CD4-positive, alpha-beta memory T cell (primary cell): ENCODE results near the gene ITGAE. TPM values are rescaled to one million over a fixed set of nuclear protein-coding genes. Genes with fewer than 3 reads are reported as not detected.
A peak's percentile ranks its signal among the peaks of the same experiment; 100 is the strongest.
"Not testable (repeated sequence)": the region's sequence is repeated elsewhere in the genome, so short reads cannot be mapped to it uniquely, and the experiment has no call there.

Experiments used
- CTCF ChIA-PET: fragments of 350-600 bp; sonication (Branson Sonifier 250); formaldehyde crosslinking; loops from one replicate; lab custom pipeline; 2021; ENCODE audit warnings: inconsistent platforms; ENCODE audit not compliant: partially characterized antibody; lab: Charles Lee
- POLR2A ChIA-PET: fragments of 350-600 bp; sonication (Branson Sonifier 250); formaldehyde crosslinking; loops from one replicate; lab custom pipeline; 2021; ENCODE audit not compliant: partially characterized antibody; lab: Charles Lee
- DNase-seq, 5 donors: peaks; one replicate each; pipeline versions ENCODE4 v3.0.0 to v3.0.0-alpha.2; 2020 to 2022; ENCODE audit warnings: mixed read lengths in 1 of 5
- H3K27ac ChIP-seq: one replicate; pipeline ENCODE4 v1.7.0; 2013; ENCODE audit warnings: low read depth, low read length
- H3K27me3 ChIP-seq: 2 replicates; pipeline ENCODE4 v1.7.0; 2013; ENCODE audit warnings: mild to moderate bottlenecking, low read length, moderate library complexity; ENCODE audit not compliant: insufficient read depth
- H3K36me3 ChIP-seq: 2 replicates; pipeline ENCODE4 v1.7.0; 2013; ENCODE audit warnings: mild to moderate bottlenecking, low read length, moderate library complexity; ENCODE audit not compliant: insufficient read depth
- H3K4me1 ChIP-seq: 2 replicates; pipeline ENCODE4 v1.7.0; 2013; ENCODE audit warnings: mild to moderate bottlenecking, low read length, moderate library complexity; ENCODE audit not compliant: insufficient read depth
- H3K4me3 ChIP-seq, 2 donors: one replicate each; pipeline ENCODE4 v1.7.0; 2013; ENCODE audit warnings: low read length in 2 of 2, mild to moderate bottlenecking in 1 of 2
- H3K9me3 ChIP-seq, 2 donors: one replicate each; pipeline ENCODE4 v1.7.0; 2013; ENCODE audit warnings: low read length in 2 of 2, control low read depth in 1 of 2; ENCODE audit not compliant: control insufficient read depth in 1 of 2
- H3K27ac Mint-ChIP-seq, 7 donors: one replicate each; pipeline ENCODE4 v1.8.0; 2020 to 2021; ENCODE audit warnings: mixed read lengths in 7 of 7, mild to moderate bottlenecking in 6 of 7, inconsistent platforms in 3 of 7, moderate library complexity in 3 of 7
- H3K27me3 Mint-ChIP-seq, 2 donors: one replicate each; pipeline ENCODE4 v1.8.0; 2020 to 2021; ENCODE audit warnings: mixed read lengths in 2 of 2
- H3K36me3 Mint-ChIP-seq, 2 donors: one replicate each; pipeline ENCODE4 v1.8.0; 2020 to 2021; ENCODE audit warnings: mixed read lengths in 2 of 2, inconsistent platforms in 1 of 2, mild to moderate bottlenecking in 1 of 2
- H3K4me1 Mint-ChIP-seq, 4 donors: one replicate each; pipeline ENCODE4 v1.8.0; 2020 to 2021; ENCODE audit warnings: mixed read lengths in 4 of 4, mild to moderate bottlenecking in 1 of 4
- H3K4me3 Mint-ChIP-seq, 8 donors: one replicate each; pipeline ENCODE4 v1.8.0; 2020 to 2021; ENCODE audit warnings: mixed read lengths in 8 of 8, mild to moderate bottlenecking in 7 of 8, moderate library complexity in 6 of 8, inconsistent platforms in 3 of 8
- H3K9me3 Mint-ChIP-seq, 8 donors: one replicate each; pipeline ENCODE4 v1.8.0; 2020 to 2021; ENCODE audit warnings: mixed read lengths in 8 of 8, mild to moderate bottlenecking in 5 of 8, inconsistent platforms in 3 of 8, moderate library complexity in 1 of 8
- intact Hi-C: fragments of 100-400 bp; cut with micrococcal nuclease; formaldehyde crosslinking; loops from one replicate; pipeline ENCODE4 v1.15.1; 2023
- polyA plus RNA-seq, 2 donors: library from polyadenylated mRNA; unstranded; fragments of 300-500 nt; fragmentation: Illumina TruSeq; gene quantifications; one replicate each; pipeline ENCODE4 v1.2.3, GENCODE V29; 2021
- total RNA-seq, 2 experiments: library from RNA; stranded (reverse); gene quantifications; one replicate each; pipeline ENCODE4 v1.2.3, GENCODE V29; 2021

The ITGAE gene
- total and polyA plus RNA-seq, 4 experiments from 2014 or later, result 17.2 to 43.6 (median 27.7) TPM

DNA sequence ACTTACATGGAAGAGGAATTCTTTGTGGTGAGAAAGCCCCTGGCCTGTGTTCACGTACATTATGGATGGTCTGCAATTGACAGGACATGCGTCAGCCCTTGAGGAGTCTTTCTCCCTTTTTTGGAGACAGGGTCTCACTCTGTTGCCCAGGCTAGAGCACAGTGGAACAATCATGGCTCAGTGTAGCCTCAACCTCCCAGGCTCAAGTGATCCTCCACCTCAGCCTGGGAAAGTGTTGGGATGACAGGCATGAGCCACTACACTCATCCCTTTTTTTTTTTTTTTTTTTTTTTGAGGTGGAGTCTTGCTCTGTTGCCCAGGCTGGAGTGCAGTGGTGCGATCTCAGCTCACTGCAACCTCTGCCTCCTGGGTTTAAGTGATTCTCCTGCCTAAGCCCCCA, 72.9 kb downstream of the ITGAE start:
- intact Hi-C loops, result loop anchor here (10.0 kb wide), 1 partner anchor 417 kb away; the partner anchor contains the start of genes CYB5D2 and ZZEF1
- H3K9me3 Mint-ChIP-seq, POLR2A ChIA-PET: not testable (repeated sequence)

DNA sequence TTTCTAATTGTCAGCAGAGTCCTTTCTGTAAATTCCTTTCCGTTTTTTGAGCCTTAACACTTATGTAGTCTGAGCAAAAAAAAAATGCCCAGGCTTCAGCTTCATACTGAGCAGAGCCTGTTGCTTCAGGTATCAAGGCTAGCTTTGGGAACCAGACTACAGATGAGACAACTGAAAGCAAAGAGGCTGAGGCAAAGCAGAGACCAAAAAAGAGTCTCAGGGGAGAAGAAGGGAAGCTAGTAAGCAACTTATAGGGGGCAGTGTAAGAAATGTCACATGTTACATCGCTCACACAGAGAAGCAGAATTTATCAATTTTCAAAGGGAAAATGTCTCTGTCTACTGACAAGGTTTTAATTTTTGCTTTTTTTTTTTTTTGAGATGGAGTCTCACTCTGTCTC, 73.9 kb downstream of the ITGAE start:
- Histone ChIP-seq H3K4me1 (peaks cover 19% of the 10 kb centered on the region), H3K36me3 (no peaks in the 10 kb centered on the region), H3K9me3 (no peaks in the 10 kb centered on the region), H3K27me3 (no peaks in the 10 kb centered on the region), H3K4me3 (no peak overlapping the region), H3K27ac (no peak overlapping the region)
- no peak overlapping the region for H3K27ac Mint-ChIP-seq
- no peak for DNase-seq
- peaks cover 0 to 7% of the 10 kb centered on the region in 2 donors for H3K36me3 Mint-ChIP-seq
- H3K4me3 Mint-ChIP-seq, result no peak overlapping the region
- peaks cover 10 to 26% (median 17%) of the 10 kb centered on the region in 4 donors for H3K4me1 Mint-ChIP-seq
- CTCF ChIA-PET, result interaction anchor here (0.7 to 4.7 kb wide), 2 partner anchors 11 to 100 kb away, joined by 3 to 27 read pairs; no protein-coding TSS in a partner anchor
- H3K9me3 Mint-ChIP-seq, result peaks cover 0 to 2% (median 0%) of the 10 kb centered on the region in 8 donors
- H3K27me3 Mint-ChIP-seq, result no peaks in the 10 kb centered on the region
- POLR2A ChIA-PET, result no interaction called here
- intact Hi-C loops, result loop anchor here (10.0 kb wide), 1 partner anchor 418 kb away; the partner anchor contains the start of genes CYB5D2 and ZZEF1

More for the DNA sequence above, 72.9 kb downstream of the ITGAE start:
- not testable (repeated sequence) for H3K4me1 ChIP-seq, H3K4me3 Mint-ChIP-seq, H3K27ac ChIP-seq, H3K4me3 ChIP-seq, H3K27me3 ChIP-seq, H3K36me3 Mint-ChIP-seq, DNase-seq, H3K36me3 ChIP-seq, H3K9me3 ChIP-seq, H3K27ac Mint-ChIP-seq, H3K27me3 Mint-ChIP-seq
- H3K4me1 Mint-ChIP-seq, result peaks cover 3 to 17% (median 9%) of the 10 kb centered on the region in 4 donors
- CTCF ChIA-PET, result interaction anchor here (0.7 to 4.7 kb wide), 4 partner anchors 10 to 116 kb away, joined by 3 to 27 read pairs (median 3); no protein-coding TSS in a partner anchor

DNA sequence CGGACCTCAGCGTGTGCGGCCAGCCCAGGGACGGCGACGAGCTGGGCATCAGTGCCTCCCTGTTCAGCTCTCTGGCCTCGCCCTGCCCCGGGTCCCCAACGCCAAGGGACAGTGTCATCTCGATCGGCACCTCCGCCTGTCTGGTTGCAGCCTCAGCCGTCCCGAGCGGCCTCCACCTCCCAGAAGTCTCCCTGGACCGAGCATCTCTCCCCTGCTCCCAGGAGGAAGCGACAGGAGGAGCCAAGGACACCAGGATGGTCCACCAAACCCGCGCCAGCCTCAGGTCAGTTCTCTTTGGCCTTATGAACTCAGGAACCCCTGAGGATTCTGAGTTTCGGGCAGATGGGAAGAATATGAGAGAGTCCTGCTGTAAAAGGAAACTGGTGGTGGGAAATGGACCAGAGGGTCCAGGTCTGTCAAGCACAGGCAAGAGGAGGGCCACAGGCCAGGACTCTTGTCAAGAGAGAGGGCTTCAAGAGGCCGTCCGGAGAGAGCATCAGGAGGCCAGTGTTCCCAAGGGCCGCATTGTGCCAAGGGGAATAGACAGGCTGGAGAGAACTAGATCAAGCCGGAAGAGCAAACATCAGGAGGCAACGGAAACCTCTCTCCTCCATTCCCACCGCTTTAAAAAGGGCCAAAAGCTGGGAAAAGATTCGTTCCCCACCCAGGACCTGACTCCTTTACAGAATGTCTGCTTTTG, 76.5 kb downstream of the ITGAE start:
- Mint-ChIP-seq H3K4me3 (peak overlapping the region; percentile 73 to 91 (median 81)), H3K4me1 (peaks cover 15 to 44% (median 28%) of the 10 kb centered on the region in 4 donors), H3K9me3 (peaks cover 0 to 2% (median 0%) of the 10 kb centered on the region in 8 donors), H3K36me3 (peaks cover 0 to 9% of the 10 kb centered on the region in 2 donors), H3K27me3 (no peaks in the 10 kb centered on the region), H3K27ac (peak overlapping the region in 5 of 7 donors; percentile 30 to 85 (median 69))
- ChIA-PET CTCF (interaction anchor here (1.7 to 2.9 kb wide), 4 partner anchors 12 to 103 kb away, joined by 4 to 24 read pairs (median 14); no protein-coding TSS in a partner anchor), POLR2A (interaction anchor here (1.0 to 3.1 kb wide), 4 partner anchors 13 to 169 kb away, joined by 3 to 39 read pairs (median 13); partner anchors contain the start of genes CAMKK1, NCBP3 and P2RX5)
- DNase-seq, result no peak
- H3K4me3 ChIP-seq, result peak overlapping the region in 1 of 2 donors; percentile 95
- no peaks in the 10 kb centered on the region for H3K9me3 ChIP-seq
- no peaks in the 10 kb centered on the region for H3K36me3 ChIP-seq
- intact Hi-C loops, result loop anchor here (10.0 kb wide), 1 partner anchor 420 kb away; the partner anchor contains the start of genes CYB5D2 and ZZEF1
- no peaks in the 10 kb centered on the region for H3K27me3 ChIP-seq
- H3K27ac ChIP-seq, result peak overlapping the region; percentile 74
- peaks cover 36% of the 10 kb centered on the region for H3K4me1 ChIP-seq

DNA sequence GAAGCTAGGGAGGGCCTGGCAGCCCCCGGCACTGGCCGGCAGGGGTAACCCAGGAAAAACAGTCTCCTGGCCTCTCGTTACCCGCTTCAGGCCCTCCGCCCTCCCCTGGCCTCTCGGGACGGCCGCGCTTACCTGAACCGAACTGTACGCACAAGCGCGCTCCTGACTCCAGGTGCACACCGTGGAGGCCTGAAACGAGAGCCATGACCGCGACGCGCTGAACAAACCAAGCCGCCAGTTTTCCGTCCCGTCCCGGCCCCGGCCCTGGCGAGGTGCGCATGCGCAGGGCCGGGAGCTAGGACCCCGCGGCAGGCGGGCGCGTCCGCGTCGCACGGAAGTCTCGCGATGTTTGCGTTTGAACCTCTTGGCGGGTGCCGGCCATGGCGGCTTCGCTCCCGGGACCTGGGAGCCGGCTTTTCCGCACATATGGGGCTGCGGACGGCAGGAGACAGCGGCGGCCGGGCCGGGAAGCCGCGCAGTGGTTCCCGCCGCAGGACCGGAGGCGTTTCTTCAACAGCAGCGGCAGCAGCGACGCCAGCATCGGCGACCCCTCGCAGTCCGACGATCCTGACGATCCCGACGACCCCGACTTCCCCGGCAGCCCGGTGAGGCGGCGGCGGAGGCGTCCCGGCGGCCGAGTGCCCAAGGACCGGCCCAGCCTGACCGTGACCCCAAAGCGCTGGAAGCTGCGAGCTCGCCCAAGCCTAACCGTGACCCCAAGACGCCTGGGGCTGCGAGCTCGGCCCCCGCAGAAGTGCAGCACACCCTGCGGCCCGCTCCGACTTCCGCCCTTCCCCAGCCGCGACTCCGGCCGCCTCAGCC, 77.2 kb downstream of the ITGAE start, which contains the start of gene HASPIN:
TSS of gene HASPIN (plus strand) at position 348 of the 822 bp plus-strand sequence. CDS start at position 381, 33 bp downstream.
- POLR2A ChIA-PET, result interaction anchor here (0.6 to 3.1 kb wide), 11 partner anchors 12 to 417 kb away, joined by 3 to 39 read pairs (median 3); partner anchors contain the start of genes CAMKK1, EMC6, NCBP3 and P2RX5
- intact Hi-C loops, result loop anchor here (1.0 to 10.0 kb wide), 4 partner anchors 12 to 421 kb away; partner anchors contain the start of genes CYB5D2, P2RX5 and ZZEF1

DNA sequence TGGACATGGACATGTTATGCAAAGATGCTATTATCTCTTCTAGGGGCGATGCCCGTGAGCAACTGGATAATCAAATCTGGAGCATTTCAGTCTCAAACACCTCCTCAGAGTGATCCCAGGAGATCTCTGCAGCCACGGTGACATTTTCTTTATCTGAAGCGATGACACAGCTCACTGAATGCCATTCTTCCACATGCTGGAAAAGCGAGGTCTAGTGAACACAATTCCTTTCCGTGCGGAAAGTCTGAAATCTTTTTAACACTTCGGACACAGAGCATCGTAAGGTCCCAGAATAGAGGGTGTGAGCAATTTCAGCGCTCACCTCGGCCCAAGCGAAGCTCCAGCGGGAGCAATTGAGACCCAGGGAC, 77.8 kb downstream of the ITGAE start:
- no peaks in the 10 kb centered on the region for H3K9me3 ChIP-seq
- H3K27ac Mint-ChIP-seq, result peak overlapping the region; percentile 75 to 95 (median 93)
- peaks cover 36% of the 10 kb centered on the region for H3K4me1 ChIP-seq
- DNase-seq, result no peak
- peak overlapping the region; percentile 86 to 95 (median 94) for H3K4me3 Mint-ChIP-seq
- H3K27me3 ChIP-seq, result no peaks in the 10 kb centered on the region
- intact Hi-C loops, result loop anchor here (1.0 to 10.0 kb wide), 4 partner anchors 12 to 422 kb away; partner anchors contain the start of genes CYB5D2, P2RX5 and ZZEF1
- peak overlapping the region; percentile 74 for H3K27ac ChIP-seq
- H3K4me3 ChIP-seq, result peak overlapping the region; percentile 59 to 95
- peaks cover 15 to 44% (median 28%) of the 10 kb centered on the region in 4 donors for H3K4me1 Mint-ChIP-seq
- POLR2A ChIA-PET, result interaction anchor here (0.6 to 3.1 kb wide), 11 partner anchors 11 to 418 kb away, joined by 3 to 39 read pairs (median 3); partner anchors contain the start of genes CAMKK1, EMC6, NCBP3 and P2RX5
- no peaks in the 10 kb centered on the region for H3K27me3 Mint-ChIP-seq
- H3K9me3 Mint-ChIP-seq, result peaks cover 0 to 2% (median 0%) of the 10 kb centered on the region in 8 donors
- peaks cover 7 to 18% of the 10 kb centered on the region in 2 donors for H3K36me3 Mint-ChIP-seq
- peaks cover 5% of the 10 kb centered on the region for H3K36me3 ChIP-seq
- CTCF ChIA-PET, result interaction anchor here (1.1 to 2.9 kb wide), 7 partner anchors 12 to 140 kb away, joined by 3 to 24 read pairs (median 7); no protein-coding TSS in a partner anchor

More for the DNA sequence above, 77.2 kb downstream of the ITGAE start, which contains the start of gene HASPIN:
- no peaks in the 10 kb centered on the region for H3K9me3 ChIP-seq
- H3K36me3 Mint-ChIP-seq, result peaks cover under 1 to 12% of the 10 kb centered on the region in 2 donors
- peak; percentile 88 to 92 (median 91) for DNase-seq
- H3K36me3 ChIP-seq, result no peaks in the 10 kb centered on the region
- peaks cover 36% of the 10 kb centered on the region for H3K4me1 ChIP-seq
- H3K27me3 ChIP-seq, result no peaks in the 10 kb centered on the region
- H3K9me3 Mint-ChIP-seq, result peaks cover 0 to 2% (median 0%) of the 10 kb centered on the region in 8 donors
- peak within 1 kb of the TSS; percentile 75 to 95 (median 93) for H3K27ac Mint-ChIP-seq
- H3K4me1 Mint-ChIP-seq, result peaks cover 15 to 44% (median 28%) of the 10 kb centered on the region in 4 donors
- H3K4me3 Mint-ChIP-seq, result peak within 1 kb of the TSS; percentile 86 to 95 (median 94)
- peak within 1 kb of the TSS; percentile 74 for H3K27ac ChIP-seq
- H3K4me3 ChIP-seq, result peak within 1 kb of the TSS; percentile 59 to 95
- H3K27me3 Mint-ChIP-seq, result no peaks in the 10 kb centered on the region
- CTCF ChIA-PET, result interaction anchor here (1.4 to 2.9 kb wide), 6 partner anchors 13 to 140 kb away, joined by 3 to 24 read pairs (median 8); no protein-coding TSS in a partner anchor

DNA sequence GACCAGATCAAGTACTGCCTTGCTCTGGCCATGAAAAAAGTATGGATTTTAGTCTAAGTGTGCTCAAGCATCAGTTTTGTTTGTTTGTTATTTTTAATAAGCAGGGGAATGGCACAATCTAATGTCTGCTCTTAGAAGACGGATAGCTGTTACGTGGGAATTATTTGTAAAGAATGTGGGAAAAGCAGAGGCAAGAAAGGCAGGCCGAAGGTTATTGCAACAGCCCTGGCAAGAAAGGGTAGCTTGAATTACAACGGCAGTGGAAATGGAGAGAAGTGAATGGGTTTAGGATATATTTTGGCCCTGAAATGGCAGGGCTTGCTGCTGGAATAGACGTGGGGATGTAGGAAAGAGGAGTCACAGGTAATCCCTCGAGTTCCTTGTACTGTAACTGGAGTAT, 78.3 kb downstream of the ITGAE start:
- peaks cover 36% of the 10 kb centered on the region for H3K4me1 ChIP-seq
- ChIA-PET POLR2A (interaction anchor here (0.6 to 3.1 kb wide), 8 partner anchors 11 to 418 kb away, joined by 3 to 39 read pairs (median 4); partner anchors contain the start of genes EMC6, NCBP3, P2RX5 and TAX1BP3), CTCF (interaction anchor here (0.9 to 2.9 kb wide), 8 partner anchors 12 to 141 kb away, joined by 3 to 24 read pairs (median 6); no protein-coding TSS in a partner anchor)
- peak overlapping the region; percentile 75 to 95 (median 92) for H3K27ac Mint-ChIP-seq
- H3K4me3 Mint-ChIP-seq, result peak overlapping the region; percentile 86 to 95 (median 94)
- H3K27me3 ChIP-seq, result no peaks in the 10 kb centered on the region
- H3K27me3 Mint-ChIP-seq, result no peaks in the 10 kb centered on the region
- peak overlapping the region; percentile 59 to 95 for H3K4me3 ChIP-seq
- no peaks in the 10 kb centered on the region for H3K9me3 ChIP-seq
- DNase-seq, result no peak
- intact Hi-C loops, result loop anchor here (1.0 to 10.0 kb wide), 4 partner anchors 11 to 422 kb away; partner anchors contain the start of genes CYB5D2, P2RX5 and ZZEF1
- H3K27ac ChIP-seq, result peak overlapping the region; percentile 74
- H3K36me3 Mint-ChIP-seq, result peaks cover 8 to 22% of the 10 kb centered on the region in 2 donors
- peaks cover 15 to 44% (median 28%) of the 10 kb centered on the region in 4 donors for H3K4me1 Mint-ChIP-seq
- H3K36me3 ChIP-seq, result peaks cover 8% of the 10 kb centered on the region
- peaks cover 0 to 2% (median 0%) of the 10 kb centered on the region in 8 donors for H3K9me3 Mint-ChIP-seq
